Raji (cell line): ENCODE measurements around the gene S100A10.

Source experiments
- POLR2A ChIP-seq: IDR thresholded peaks from 2 replicates; pipeline ENCODE4 v1.6.1; 2011; ENCODE audit warnings: low read depth, low read length, control low read depth; ENCODE audit not compliant: insufficient read depth

The S100A10 gene

DNA sequence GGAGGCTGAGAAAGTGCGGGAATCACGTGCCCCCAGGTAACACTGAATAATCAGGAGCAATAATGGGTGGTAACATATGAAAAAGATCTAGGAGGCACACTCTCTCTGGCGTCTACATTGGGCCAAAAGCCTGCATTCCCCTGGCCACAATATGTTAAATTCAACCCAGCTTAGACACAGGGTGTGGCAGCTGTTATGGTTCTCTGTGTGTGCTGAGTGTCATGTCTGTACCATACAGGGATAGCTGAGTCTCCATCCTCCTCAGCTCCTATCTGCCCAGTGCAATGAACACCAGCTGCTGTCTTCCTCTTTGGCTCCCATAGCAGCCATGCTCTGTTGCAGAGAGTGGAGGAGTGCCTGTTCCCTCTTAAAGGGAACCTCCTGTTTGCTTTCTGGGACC, 28.8 kb upstream of the S100A10 start:
- no peak for TF ChIP-seq POLR2A

GRCh38 chr1:152021569-152021968, 27.9 kb upstream of the S100A10 start:
- no peak for TF ChIP-seq POLR2A

- TF ChIP-seq POLR2A, result no peak
These were observed 27.2 kb upstream of the S100A10 start for GRCh38 chr1:152020849-152021248.

DNA sequence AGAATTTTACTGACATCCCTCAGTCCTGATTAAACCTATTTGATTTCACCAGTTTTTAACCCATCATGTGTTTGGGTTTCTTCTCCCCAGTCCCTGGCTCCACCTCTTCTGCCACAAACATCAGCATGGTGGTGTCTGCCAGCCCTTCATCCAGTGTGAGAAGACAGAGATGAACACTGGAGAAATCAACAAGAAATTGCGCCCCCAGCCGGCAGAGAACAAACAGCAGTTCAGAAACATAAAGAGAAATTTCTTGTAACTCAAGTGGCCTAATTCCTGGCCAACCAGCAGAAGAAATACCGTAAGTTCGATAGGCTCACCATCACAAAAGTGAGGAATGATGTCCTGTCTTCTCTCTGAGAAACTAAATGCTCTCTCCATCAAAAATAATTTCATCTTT, 24.9 kb upstream of the S100A10 start:
- TF ChIP-seq POLR2A, result no peak

DNA sequence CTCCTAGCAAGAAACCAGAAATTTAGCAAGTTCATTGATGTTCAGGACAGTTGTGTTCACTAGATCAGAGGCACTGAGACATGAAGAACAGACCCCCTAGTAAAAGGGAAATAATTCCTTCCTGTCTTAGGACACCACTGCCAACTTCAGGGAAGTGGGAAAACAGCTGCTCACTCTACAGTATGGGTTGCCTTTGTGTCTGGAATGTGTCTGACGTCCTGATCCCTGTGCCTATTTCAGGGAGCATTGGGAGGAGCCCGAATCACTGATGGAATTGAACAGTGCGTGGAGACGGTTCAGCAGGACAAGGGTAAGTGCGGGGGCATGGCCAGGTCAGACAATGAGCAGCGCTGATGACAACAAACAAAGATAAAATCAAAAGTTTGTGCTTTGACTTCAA, 22.1 kb upstream of the S100A10 start:
- no peak for TF ChIP-seq POLR2A

DNA sequence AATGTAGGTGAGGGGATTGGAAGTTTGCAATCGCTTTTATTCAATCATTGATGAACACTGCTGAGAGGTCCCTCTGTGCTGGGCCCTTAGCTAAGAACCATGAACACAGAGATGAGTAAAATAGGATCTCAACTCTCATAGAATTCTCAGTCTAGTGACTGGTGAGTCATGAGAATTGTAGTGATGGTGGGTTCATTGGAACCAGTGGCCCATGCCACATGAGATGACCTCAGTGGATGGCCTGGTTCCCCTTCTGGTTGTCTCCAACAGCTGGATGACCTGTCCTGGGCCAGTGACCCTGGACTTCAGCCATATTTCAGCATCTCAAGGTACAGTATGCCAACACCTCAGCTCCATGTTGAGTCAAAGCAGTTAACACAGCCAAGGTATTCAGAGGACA, 21.3 kb upstream of the S100A10 start:
- TF ChIP-seq POLR2A, result no peak

DNA sequence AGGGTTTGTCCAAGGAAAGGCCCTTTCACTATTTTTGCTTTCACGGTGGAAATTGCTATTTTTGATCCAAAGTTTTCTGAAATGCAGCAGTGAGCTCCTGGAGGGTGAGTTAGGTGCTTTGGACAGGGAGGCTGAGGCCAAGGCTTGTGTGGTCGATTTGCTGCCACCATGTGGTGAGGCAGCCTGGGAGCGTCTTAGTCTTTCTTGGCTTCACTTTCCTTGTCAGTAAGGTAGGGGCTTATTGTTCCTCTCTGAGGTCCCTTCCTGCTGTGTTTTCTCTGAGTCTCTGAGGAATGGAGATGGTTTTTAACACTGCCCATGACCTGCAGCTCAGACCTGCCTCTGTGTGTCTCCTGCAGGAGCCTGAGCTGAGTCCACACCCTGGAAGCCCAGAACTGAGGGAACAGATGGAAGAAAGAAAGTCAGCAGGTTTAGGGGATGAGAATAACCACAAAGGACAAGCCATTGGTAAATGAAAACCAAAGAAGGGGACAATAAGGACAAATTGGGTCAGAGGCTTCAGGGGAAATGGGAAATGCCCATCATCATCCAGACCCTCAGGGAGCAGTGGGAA, 20.1 kb upstream of the S100A10 start:
- no peak for TF ChIP-seq POLR2A

DNA sequence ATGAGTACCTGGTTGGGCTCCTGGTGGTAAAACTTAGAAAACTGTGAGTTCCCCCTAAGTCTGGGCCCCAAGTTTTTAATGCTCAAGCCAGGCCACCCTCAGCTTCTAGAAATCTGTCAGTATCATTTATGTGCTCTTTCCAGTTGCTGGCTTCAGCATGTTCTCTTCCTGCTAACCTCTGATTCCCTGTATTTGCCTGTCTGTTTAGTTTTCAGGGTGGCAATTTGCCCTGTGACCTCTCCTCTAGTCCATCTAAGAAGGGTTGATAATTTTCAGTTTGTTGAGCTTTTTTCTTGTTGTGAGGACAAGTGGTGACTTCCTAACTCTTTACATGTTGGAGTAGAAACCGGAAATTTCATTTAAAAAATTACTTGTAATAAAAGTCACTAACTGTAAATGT, 16.0 kb upstream of the S100A10 start:
- no peak for TF ChIP-seq POLR2A

DNA sequence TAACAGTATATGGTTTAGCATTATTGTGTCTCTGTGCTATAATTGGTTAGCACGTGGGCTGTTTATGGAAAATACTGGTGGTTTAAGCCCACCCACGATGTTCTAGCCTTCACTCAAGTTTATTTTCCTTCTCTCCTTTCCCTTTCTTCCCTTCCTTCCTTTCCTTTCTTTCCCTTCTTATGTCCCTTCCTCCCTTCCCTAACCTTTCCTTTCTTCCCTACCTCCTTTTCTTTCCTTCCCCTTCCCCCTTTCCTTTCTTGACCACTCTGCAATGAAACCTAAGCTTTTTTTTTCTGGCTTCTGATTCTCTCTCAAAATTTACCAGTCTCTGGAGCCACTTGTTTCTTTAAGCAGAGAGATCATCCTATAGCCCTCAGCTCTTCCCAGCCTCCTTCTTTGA, 13.4 kb upstream of the S100A10 start:
- TF ChIP-seq POLR2A, result no peak

DNA sequence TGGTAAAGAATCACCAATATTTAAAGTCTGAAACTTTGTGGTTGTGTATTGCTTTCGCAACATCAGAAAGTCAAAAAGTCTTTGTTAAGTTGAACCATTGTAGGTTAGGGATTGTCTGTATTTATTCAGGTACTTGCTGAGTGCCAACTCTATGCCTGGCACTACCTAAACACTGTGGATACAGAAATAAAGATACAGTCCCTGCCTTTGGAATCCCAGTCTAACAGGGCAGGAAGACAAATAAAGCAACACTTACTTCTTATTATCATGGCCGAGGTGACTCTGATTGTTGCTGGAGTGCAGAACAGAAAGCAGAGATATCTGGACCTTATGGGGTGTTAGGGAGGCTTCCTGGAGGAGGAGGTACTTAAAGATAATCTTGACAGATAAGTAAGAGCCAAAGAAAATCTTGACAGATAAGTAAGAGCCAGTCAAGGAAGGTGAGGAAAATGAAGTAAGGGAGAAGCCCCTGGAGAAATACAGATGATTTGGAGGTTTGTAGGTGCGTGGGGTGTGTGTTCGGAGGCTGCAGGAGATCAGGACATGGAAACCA, 11.8 kb upstream of the S100A10 start:
- no peak for TF ChIP-seq POLR2A

DNA sequence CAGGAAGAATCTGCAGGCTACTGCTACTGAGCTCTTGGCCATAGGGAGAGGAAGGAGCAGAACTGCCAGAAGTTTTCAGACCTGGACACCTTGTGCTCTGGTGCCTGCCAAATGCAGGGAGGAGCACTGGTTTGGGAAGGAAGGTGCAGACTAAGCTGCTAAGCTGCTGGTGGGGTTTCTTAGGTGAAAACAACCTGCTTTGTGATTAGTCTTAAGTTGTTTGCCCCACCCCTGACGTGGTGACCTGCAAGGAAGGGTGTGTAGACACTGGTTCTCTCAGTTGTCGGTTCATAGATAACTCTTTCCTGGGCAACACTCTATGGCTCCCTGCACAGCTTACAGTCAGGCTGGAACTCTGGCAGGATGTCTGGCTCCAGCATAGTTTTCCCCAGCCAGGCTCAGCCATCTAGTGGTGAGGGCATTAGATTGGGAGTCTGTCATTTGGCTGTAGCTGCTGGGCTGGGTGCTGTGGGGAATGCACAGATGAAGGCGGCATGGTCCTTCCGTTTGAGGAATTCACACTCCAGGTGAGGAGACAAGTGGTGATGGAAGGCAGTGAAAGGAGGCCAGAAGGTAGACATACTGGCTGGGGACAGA, 10.3 kb upstream of the S100A10 start:
- TF ChIP-seq POLR2A, result no peak

DNA sequence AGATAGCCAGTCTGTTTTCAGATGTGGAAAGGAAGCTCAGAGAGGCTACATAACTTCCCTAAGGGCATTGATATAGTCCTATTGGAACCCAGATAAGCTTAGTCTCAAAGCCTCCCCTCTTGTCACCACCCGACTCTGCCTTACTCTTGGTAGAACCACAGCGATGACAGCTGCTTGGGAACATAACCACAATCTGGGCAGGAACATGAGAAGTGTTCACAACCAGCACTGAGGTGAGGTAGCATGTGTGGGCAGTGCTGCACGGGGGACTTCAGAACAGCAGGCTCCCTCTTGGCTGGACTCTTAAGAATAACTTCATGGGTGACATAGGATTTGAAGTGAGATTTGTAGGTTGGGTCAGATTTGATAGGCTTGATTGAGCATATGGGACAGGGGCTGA, 9.3 kb upstream of the S100A10 start:
- TF ChIP-seq POLR2A, result no peak

DNA sequence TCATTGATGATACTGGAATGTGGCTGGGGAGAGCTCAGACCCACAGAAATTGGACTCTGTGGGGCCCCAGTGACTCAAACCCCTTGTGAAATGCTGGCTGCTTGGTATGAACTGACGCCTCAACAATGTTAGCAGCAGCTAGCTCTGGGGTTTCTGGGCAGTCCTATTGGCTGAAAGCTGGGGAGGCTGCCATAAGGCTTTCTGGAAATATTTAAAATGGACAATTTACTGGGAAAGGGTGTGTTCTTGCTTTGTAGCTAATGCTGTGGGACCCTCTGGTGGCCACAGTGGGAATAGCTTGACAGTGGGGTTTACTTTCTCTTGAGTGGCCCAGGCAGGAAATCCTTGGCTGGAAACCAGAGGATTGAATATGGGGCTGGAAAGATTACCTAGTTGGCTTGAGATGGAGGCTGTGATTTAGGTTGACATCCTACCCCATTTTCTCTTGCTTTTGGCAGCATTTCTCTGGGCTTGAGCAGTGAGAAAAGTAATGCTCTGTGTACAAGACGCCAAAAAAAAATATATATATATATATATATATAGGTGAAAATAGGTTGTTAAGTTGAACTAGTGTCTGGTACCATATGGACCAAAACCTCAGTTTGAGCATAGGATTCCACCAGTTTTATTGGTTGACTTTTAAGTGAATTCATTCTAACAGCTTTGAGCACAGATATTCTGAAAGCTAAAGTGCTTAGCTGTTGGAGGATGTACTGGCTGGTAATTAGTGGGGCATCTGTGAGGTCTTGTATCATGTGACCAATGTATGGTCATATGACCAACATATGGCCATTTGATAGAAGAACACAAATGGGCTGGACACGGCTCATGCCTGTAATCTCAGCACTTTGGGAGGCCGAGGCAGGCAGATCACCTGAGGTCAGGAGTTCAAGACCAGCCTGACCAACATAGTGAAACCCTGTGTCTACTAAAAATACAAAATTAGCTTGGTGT, 8.2 kb upstream of the S100A10 start:
- no peak for TF ChIP-seq POLR2A

- TF ChIP-seq POLR2A, result no peak
These were observed 7.4 kb upstream of the S100A10 start for GRCh38 chr1:152000964-152001630.

DNA sequence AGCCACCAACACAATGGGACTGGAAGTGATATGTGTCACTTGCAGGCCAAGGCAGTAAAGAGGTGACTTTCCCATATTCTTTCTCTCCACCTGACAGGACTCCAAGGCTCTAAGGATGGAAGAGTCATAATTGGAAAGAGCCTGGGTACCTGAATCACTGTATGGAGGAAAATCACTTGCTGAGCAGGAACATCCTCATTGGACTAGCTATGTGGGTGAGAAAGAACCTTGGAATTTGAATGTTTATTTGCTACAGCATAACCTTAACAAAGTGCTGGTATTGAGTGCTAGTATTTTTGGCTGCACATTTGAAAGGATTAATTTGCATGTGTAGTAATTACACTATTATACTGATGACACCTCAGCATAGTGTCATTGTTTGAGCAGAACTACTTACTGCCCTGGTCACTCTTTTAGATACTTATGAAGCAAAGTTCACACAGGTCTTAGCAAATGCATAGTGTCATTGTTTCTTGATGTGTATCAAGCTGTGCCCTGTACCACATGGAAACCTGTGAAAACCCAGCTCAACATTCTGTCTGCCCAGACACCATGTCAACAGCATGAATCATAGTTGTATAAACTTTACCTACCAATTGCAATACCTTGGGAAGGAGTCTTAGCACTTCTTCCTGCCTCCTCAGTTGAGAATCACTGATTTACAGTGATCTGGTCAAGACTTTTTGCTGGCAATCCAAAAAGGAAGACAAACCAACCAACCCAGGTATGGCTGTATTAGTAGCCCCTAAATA, 5.1 kb upstream of the S100A10 start:
- no peak for TF ChIP-seq POLR2A

DNA sequence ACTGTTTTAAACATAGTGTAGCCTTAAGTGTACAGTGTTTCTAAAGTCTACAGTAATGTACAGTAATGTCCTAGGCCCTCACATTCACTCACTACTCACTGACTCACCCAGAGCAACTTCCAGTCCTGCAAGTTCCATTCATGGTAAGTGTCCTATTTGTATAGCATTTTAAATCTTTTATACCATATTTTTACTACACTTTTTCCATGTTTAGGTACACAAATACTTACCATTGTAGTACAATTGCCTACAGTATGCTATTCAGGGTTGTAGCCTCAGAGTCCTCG, 3.6 kb upstream of the S100A10 start:
- TF ChIP-seq POLR2A, result no peak

DNA sequence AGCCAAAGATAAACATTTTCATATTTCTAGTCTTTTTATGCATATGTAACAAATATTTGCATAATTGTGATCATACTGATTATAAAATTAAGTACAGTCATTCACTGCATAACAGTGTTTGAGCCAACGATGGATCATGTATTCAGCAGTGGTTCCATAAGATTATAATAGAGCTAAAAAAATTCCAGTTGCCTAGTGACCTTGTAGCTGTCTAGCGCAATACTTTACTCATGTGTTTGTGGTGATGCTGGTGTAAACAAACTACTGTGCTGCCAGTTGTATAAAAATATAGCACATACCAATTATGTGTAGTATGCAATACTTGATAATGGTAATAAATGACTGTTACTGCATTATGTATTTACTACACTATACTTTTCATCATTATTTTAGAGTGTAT, 2.1 kb upstream of the S100A10 start:
- TF ChIP-seq POLR2A, result no peak
